Fibroblast of the aortic adventitia (primary cell): Measurements from ENCODE around the gene SAP30L. TPM values are rescaled to one million over a fixed set of nuclear protein-coding genes. Genes with fewer than 3 reads are reported as not detected.

ENCODE experiments used
- DNase-seq: peaks from one replicate; pipeline ENCODE4 v3.0.0-alpha.2; 2010; ENCODE audit warnings: low read depth
- H3K4me3 ChIP-seq: 2 replicates; pipeline ENCODE4 v1.5.1; 2011; ENCODE audit warnings: low read depth, mild to moderate bottlenecking, control low read depth, low read length, moderate library complexity
- total RNA-seq: library from RNA; depleted of rRNA; stranded (reverse); fragments of >200 nt; gene quantifications from 2 replicates; pipeline ENCODE4 v1.2.3, GENCODE V29; 2012; ENCODE audit warnings: low replicate concordance
- TF ChIP-seq, protein P1 (sequence below): IDR thresholded peaks from 2 replicates; pipeline ENCODE4 v1.5.1; 2011; ENCODE audit warnings: mild to moderate bottlenecking, low read length, control low read depth, inconsistent platforms; ENCODE audit not compliant: insufficient read depth

Gene SAP30L
- total RNA-seq, 1 donor: 30.3 TPM

GRCh38 chr5:154446195-154447088 is 645 bp downstream of the SAP30L start:
- peak; percentile 57 for DNase-seq
- TF ChIP-seq, protein P1, sequence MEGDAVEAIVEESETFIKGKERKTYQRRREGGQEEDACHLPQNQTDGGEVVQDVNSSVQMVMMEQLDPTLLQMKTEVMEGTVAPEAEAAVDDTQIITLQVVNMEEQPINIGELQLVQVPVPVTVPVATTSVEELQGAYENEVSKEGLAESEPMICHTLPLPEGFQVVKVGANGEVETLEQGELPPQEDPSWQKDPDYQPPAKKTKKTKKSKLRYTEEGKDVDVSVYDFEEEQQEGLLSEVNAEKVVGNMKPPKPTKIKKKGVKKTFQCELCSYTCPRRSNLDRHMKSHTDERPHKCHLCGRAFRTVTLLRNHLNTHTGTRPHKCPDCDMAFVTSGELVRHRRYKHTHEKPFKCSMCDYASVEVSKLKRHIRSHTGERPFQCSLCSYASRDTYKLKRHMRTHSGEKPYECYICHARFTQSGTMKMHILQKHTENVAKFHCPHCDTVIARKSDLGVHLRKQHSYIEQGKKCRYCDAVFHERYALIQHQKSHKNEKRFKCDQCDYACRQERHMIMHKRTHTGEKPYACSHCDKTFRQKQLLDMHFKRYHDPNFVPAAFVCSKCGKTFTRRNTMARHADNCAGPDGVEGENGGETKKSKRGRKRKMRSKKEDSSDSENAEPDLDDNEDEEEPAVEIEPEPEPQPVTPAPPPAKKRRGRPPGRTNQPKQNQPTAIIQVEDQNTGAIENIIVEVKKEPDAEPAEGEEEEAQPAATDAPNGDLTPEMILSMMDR: no peak
- H3K4me3 ChIP-seq: peak overlapping the region; percentile 79

GRCh38 chr5:154447089-154447725 is 1.4 kb downstream of the SAP30L start:
- peak overlapping the region; percentile 79 for H3K4me3 ChIP-seq
- TF ChIP-seq, protein P1: no peak
- no peak for DNase-seq

DNA sequence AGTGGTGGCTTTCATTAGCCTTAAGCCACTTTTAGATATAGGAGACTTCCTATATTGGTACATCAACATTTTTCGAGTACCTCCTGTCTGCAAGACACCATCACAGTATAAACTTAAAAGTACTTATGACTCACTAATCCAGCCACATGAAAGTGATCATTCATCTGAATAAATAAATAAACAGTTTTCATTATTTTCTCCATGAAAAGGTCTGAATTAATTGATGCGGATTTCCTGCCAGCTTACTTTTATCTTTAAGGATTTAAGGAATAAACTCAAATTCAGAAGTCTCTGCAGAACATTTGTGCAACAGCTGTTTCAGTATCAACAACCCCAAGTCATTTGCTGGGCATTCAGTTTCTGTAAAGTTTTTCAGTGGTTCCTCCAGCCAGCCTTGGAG is 4.0 kb downstream of the SAP30L start:
- TF ChIP-seq, protein P1: no peak
- H3K4me3 ChIP-seq: no peak overlapping the region
- DNase-seq: no peak

DNA sequence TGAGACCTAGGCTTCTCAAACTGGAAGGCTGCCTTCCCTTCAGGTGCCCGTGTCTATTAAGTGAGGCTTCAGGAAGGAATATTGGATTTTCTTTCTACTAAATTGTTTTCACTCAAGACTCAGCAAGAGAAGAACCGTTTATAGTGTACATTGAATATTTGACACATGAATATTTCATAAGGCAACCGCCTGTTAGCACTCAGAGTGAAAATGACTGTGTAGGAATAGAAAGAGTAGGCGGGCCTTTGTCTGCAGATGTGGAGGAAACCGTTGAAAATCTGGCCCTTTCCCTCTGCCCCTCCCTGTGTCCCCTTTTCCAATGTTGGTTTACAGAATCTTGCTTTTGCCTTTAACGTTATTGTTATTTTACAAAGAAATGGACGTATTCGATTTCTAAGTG is 6.2 kb downstream of the SAP30L start:
- H3K4me3 ChIP-seq: no peak overlapping the region
- DNase-seq: no peak
- TF ChIP-seq, protein P1: no peak

DNA sequence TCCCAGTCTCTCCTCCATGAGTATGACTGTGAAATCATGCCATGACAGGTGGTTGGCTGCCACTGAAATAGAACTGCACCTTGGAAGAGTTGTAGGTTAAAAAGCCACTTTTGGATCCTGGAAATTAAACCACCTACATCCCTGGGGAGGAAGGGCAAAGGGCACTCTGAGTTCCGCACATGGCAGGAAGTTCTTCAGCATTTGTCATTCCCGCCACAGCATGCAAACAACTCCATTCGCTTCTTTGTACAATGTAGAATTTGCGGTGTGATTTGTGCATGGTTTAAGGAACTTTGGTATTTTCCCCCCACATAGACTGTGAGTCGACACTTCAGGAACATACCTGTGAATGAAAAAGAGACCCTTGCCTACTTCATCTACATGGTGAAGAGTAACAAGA is 9.8 kb downstream of the SAP30L start:
- DNase-seq: no peak
- no peak overlapping the region for H3K4me3 ChIP-seq
- TF ChIP-seq, protein P1: no peak

DNA sequence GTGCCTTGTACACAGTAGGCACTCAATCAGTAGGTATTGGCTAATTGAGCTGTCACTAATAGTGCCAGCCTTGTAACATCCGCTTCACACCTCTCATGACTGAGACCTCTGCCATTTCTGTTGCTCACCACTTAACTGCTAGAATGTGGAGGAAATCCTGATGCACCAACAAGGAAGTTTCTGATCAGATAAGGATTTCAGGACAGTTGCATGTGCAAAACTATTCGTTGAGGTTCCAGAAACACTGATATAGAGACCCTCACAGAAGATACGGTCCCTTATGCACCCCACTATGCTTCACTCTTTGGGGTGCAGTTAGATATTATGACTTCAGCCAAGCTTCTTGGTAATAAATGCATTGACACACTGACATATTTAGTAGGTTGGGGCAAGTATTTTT is 10.7 kb downstream of the SAP30L start:
- TF ChIP-seq, protein P1: no peak
- DNase-seq: no peak
- no peak overlapping the region for H3K4me3 ChIP-seq
